Spleen (tissue), 11 donors: ENCODE results near the gene YPEL3. TPM values are rescaled to one million over a fixed set of nuclear protein-coding genes. Genes with fewer than 3 reads are reported as not detected.
A peak's percentile ranks its signal among the peaks of the same experiment; 100 is the strongest.

Experiments
- DNase-seq: peaks from one replicate; pipeline ENCODE4 v3.0.0-alpha.2; 2020
- H3K27ac ChIP-seq, 8 donors: fragments of 200-600 bp; sonication (generic) in 7 of 8; 1 replicate in 4 of 8; 2 replicates in 4 of 8; pipeline versions ENCODE4 v1.5.0 to v1.8.0; 2016 to 2021; ENCODE audit warnings: inconsistent platforms in 4 of 8, mild to moderate bottlenecking in 4 of 8, moderate library complexity in 1 of 8
- H3K27me3 ChIP-seq, 7 donors: fragments of 200-600 bp; sonication (generic) in 6 of 7; replicated peaks in 1 of 7; 1 replicate in 4 of 7; 2 replicates in 3 of 7; pipeline versions ENCODE4 v1.5.0 to v1.8.0; 2016 to 2021; ENCODE audit warnings: inconsistent platforms in 3 of 7, mild to moderate bottlenecking in 1 of 7
- H3K36me3 ChIP-seq, 6 donors: fragments of 200-600 bp; sonication (generic) in 5 of 6; 1 replicate in 4 of 6; 2 replicates in 2 of 6; pipeline versions ENCODE4 v1.5.0 to v1.8.0; 2016 to 2021; ENCODE audit warnings: inconsistent platforms in 2 of 6
- H3K4me1 ChIP-seq, 6 donors: fragments of 200-600 bp; sonication (generic) in 5 of 6; 1 replicate in 3 of 6; 2 replicates in 3 of 6; pipeline versions ENCODE4 v1.5.0 to v1.8.0; 2016 to 2021; ENCODE audit warnings: inconsistent platforms in 3 of 6
- H3K4me3 ChIP-seq, 8 donors: fragments of 200-600 bp; sonication (generic) in 7 of 8; 1 replicate in 4 of 8; 2 replicates in 4 of 8; pipeline versions ENCODE4 v1.5.0 to v1.8.0; 2016 to 2021; ENCODE audit warnings: inconsistent platforms in 4 of 8, mild to moderate bottlenecking in 4 of 8, moderate library complexity in 2 of 8
- H3K9me3 ChIP-seq, 8 donors: fragments of 200-600 bp; sonication (generic) in 7 of 8; 1 replicate in 4 of 8; 2 replicates in 4 of 8; pipeline versions ENCODE4 v1.5.0 to v1.8.0; 2016 to 2021; ENCODE audit warnings: inconsistent platforms in 4 of 8
- POLR2A ChIP-seq, 3 donors: fragments of 450-650 bp; IDR thresholded peaks; one replicate each; pipeline ENCODE4 v1.5.1; 2017; ENCODE audit warnings: antibody characterized with exemption in 3 of 3, mild to moderate bottlenecking in 1 of 3
- POLR2AphosphoS5 ChIP-seq, 3 donors: sonication (generic); formaldehyde crosslinking; IDR thresholded peaks; one replicate each; pipeline ENCODE4 v1.5.1; 2017; ENCODE audit warnings: antibody characterized with exemption in 3 of 3
- WGBS, 5 donors: extraction: QIAGEN DNeasy Blood & Tissue Kit in 3 of 5; methylation state at CpG; one replicate each; pipeline versions ENCODE4 v1.1.5 to v1.1.7; 2013 to 2018; 5-methylcytosine and 5-hydroxymethylcytosine counted together
- intact Hi-C: fragments of 100-400 bp; cut with DNase I; formaldehyde crosslinking; loops from one replicate; pipeline ENCODE4 v1.15.0; 2023; ENCODE audit warnings: low total_unique reads
- polyA plus RNA-seq, 3 donors: library from polyadenylated mRNA; stranded (reverse); fragments of 200-250 nt; gene quantifications; one replicate each; pipeline ENCODE4 v1.2.1, GENCODE V29; 2013
- total RNA-seq, 7 donors: library from RNA; depleted of rRNA in 3 of 7; stranded (reverse); fragments of >200 nt in 3 of 7; fragmentation: NEBNext Ultra II Directional in 4 of 7; extraction: Animal tissue kit (Norgen Biotek cat#: 25700) in 4 of 7; gene quantifications; one replicate each; pipeline versions ENCODE4 v1.1.0 to v1.2.1, GENCODE V29; 2016 to 2021
- TF ChIP-seq, protein P1 (sequence below), 11 experiments: fragments of 200-600 bp in 7 of 11; fragments of 450-650 bp in 4 of 11; sonication (generic) in 4 of 11; IDR thresholded peaks in 8 of 11; conservative IDR thresholded peaks in 3 of 11; 1 replicate in 7 of 11; 2 replicates in 4 of 11; pipeline versions ENCODE4 v1.4.0 to v1.8.0; 2016 to 2021; ENCODE audit warnings: antibody characterized with exemption in 11 of 11, inconsistent platforms in 4 of 11, mild to moderate bottlenecking in 1 of 11
- donor health status: healthy with polysubstance abuse.
- donor health status: DM: no; HTN: no; CAD: no; lungs with moderate emphysema.
- donor health status: DM: no; HTN: no; CAD: no.
- donor health status: Bipolar disorder and iron deficiency.
- donor health status: healthy.
- donor health status: DM: no; HTN: no; CAD: no.
- donor health status: DM: yes; HTN: yes; CAD: no.

Gene YPEL3
- total and polyA plus RNA-seq, 10 donors, result 108 to 234 (median 143) TPM

DNA sequence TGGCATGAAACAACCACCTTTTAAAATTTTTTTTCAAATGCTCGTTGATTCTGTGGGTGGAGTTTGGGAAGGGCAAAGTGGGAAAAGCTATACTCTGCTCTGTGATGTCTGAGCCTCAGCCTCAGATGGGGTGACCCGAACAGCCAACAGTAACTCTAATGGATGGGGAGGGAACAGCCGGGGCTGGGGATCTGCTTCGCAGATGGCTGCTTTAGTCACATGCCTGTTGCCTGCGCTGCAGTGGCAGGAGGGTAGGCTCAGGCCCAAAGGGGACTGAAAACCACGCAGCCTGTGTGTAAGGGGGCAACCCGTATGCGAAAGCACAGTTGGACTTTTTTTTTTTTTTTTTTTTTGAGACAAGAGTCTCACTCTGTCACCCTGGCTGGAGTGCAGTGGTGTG is 41.9 kb upstream of the YPEL3 start:
- peaks cover 0 to 57% (median 16%) of the 10 kb centered on the region in 6 donors for H3K4me1 ChIP-seq
- no peaks in the 10 kb centered on the region for H3K36me3 ChIP-seq
- no peaks in the 10 kb centered on the region for H3K9me3 ChIP-seq
- TF ChIP-seq, protein P1, sequence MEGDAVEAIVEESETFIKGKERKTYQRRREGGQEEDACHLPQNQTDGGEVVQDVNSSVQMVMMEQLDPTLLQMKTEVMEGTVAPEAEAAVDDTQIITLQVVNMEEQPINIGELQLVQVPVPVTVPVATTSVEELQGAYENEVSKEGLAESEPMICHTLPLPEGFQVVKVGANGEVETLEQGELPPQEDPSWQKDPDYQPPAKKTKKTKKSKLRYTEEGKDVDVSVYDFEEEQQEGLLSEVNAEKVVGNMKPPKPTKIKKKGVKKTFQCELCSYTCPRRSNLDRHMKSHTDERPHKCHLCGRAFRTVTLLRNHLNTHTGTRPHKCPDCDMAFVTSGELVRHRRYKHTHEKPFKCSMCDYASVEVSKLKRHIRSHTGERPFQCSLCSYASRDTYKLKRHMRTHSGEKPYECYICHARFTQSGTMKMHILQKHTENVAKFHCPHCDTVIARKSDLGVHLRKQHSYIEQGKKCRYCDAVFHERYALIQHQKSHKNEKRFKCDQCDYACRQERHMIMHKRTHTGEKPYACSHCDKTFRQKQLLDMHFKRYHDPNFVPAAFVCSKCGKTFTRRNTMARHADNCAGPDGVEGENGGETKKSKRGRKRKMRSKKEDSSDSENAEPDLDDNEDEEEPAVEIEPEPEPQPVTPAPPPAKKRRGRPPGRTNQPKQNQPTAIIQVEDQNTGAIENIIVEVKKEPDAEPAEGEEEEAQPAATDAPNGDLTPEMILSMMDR (IDR thresholded peaks at IDR 0.05 in 8 of 11, conservative IDR thresholded peaks at IDR 0.05 in 3 of 11), result no peak
- WGBS, 5 donors, result 76 to 87% (median 78%) methylated on average over 8 of the region's 8 CpGs
- no peak overlapping the region for H3K4me3 ChIP-seq
- no peaks in the 10 kb centered on the region for H3K27me3 ChIP-seq
- peak overlapping the region in 3 of 8 donors; percentile 65 to 76 (median 73) for H3K27ac ChIP-seq
- DNase-seq, result no peak
- intact Hi-C loops, result no loop called here

DNA sequence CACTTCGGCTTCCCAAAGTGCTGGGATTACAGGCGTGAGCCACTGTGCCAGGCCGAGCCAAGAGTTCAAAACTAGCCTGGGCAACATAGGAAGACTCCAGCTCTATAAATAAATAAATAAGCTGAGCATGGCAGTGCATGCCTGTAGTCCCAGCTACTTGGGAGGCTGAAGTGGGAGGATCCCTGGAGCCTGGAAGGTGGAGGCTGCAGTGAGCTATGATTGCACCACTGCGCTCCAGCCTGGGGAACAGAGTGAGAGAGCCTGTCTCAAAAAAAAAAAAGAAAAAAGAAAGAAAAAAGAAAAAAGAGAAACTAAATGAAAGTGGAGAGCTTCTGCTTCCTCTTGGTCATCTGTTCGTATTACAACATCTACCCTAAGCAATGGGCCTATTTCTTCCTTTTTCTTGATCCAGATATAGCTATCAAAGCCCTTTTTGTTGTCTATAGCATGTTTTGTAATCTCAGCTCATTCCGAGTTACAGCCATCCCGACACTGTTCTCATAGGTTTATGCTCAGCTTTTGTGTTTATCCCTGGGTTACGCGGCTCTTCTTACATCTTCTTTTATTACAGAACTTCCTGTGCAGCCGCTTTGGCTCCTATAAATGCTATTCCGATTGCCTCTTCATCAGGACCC is 41.1 kb upstream of the YPEL3 start:
- H3K4me1 ChIP-seq, result peaks cover 0 to 62% (median 17%) of the 10 kb centered on the region in 6 donors
- DNase-seq, result no peak
- no peaks in the 10 kb centered on the region for H3K36me3 ChIP-seq
- 53 to 82% (median 78%) methylated on average over 11 of the region's 11 CpGs for WGBS, 5 donors
- H3K4me3 ChIP-seq, result no peak overlapping the region
- H3K27me3 ChIP-seq, result no peaks in the 10 kb centered on the region
- peak overlapping the region in 7 of 8 donors; percentile 3 to 76 (median 65) for H3K27ac ChIP-seq
- intact Hi-C loops, result no loop called here
- no peaks in the 10 kb centered on the region for H3K9me3 ChIP-seq
- no peak for TF ChIP-seq POLR2AphosphoS5 (IDR thresholded peaks at IDR 0.05)
- TF ChIP-seq, protein P1 (IDR thresholded peaks at IDR 0.05 in 8 of 11, conservative IDR thresholded peaks at IDR 0.05 in 3 of 11), result no peak
- TF ChIP-seq POLR2A (IDR thresholded peaks at IDR 0.05), result no peak

DNA sequence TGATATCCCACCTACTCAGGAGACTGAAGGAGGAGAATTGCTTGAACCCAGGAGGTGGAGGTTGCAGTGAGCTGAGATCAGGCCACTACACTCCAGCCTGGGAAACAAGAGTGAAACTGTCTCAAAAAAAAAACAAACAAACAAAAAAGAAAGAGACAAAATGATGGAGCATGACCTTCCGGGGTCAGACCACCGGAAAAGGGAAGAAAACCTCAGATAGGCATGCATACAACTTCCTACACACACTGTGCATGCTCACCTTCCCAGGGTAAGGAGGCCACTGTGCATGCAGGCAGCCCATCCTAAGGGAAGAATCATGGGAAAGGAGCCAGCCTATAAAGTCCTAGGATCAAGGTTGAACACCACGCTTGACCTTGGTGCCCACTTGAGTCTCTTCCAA is 36.6 kb upstream of the YPEL3 start:
- Histone ChIP-seq H3K4me1 (peaks cover 0 to 21% (median 7%) of the 10 kb centered on the region in 6 donors), H3K9me3 (no peaks in the 10 kb centered on the region), H3K27me3 (no peaks in the 10 kb centered on the region), H3K27ac (no peak overlapping the region), H3K36me3 (no peaks in the 10 kb centered on the region), H3K4me3 (no peak overlapping the region)
- TF ChIP-seq, protein P1 (IDR thresholded peaks at IDR 0.05 in 8 of 11, conservative IDR thresholded peaks at IDR 0.05 in 3 of 11), result no peak
- TF ChIP-seq POLR2A (IDR thresholded peaks at IDR 0.05) (no peak), POLR2AphosphoS5 (IDR thresholded peaks at IDR 0.05) (no peak)
- no peak for DNase-seq
- intact Hi-C loops, result no loop called here
- 55 to 79% (median 60%) methylated on average over 3 of the region's 3 CpGs for WGBS, 5 donors

DNA sequence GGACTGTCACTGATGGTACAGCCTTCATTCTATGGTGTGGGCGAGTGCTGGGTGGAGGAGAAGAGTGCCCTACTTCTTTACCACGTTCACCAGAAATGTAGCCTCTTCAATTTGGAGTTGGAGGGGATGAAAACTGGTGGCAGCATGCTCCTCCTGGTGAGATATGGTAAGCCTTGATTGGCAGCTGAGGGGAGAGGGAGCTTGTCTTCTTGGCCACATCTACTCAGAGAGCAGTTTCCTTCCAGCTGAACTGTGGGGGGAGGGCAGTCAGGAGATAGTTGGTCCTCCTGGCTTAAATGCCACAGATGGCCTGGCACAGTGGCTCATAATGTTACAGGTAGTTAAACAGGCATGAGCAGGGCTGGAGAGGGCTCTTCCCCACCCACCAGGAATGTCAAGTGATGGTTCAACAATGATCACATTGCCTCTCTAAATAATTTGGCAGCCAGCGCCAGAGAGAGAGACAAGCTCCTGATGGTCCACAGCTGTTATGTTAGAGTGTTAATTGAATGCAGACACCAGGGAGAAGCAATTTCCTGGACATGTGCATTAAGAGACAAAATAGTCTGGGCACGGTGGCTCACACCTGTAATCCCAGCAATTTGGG is 36.0 kb upstream of the YPEL3 start:
- no peak for DNase-seq
- Histone ChIP-seq H3K4me1 (peaks cover 0 to 15% (median 5%) of the 10 kb centered on the region in 6 donors), H3K4me3 (no peak overlapping the region), H3K27ac (no peak overlapping the region), H3K27me3 (no peaks in the 10 kb centered on the region), H3K9me3 (no peaks in the 10 kb centered on the region), H3K36me3 (no peaks in the 10 kb centered on the region)
- 59 to 90% (median 84%) methylated on average over 4 of the region's 4 CpGs for WGBS, 5 donors
- TF ChIP-seq, protein P1 (IDR thresholded peaks at IDR 0.05 in 8 of 11, conservative IDR thresholded peaks at IDR 0.05 in 3 of 11), result no peak
- TF ChIP-seq POLR2A (IDR thresholded peaks at IDR 0.05) (no peak), POLR2AphosphoS5 (IDR thresholded peaks at IDR 0.05) (no peak)
- intact Hi-C loops, result no loop called here
